Glomerular visceral epithelial cell (primary cell): Measurements from ENCODE around the gene PCCA.

Experiments
- DNase-seq: peaks from one replicate; pipeline ENCODE4 v3.0.0-alpha.2; 2016; ENCODE audit errors: extremely low spot score

PCCA gene

GRCh38 chr13:100428986-100429385 is 340.1 kb downstream of the PCCA start:
- DNase-seq, result no peak

GRCh38 chr13:100432611-100433010 is 343.7 kb downstream of the PCCA start:
- no peak for DNase-seq

- DNase-seq, result no peak
Measured at GRCh38 chr13:100433475-100433874, 344.6 kb downstream of the PCCA start.

GRCh38 chr13:100434010-100434763 is 345.3 kb downstream of the PCCA start:
- peak; percentile 73 for DNase-seq

GRCh38 chr13:100436099-100436498 is 347.2 kb downstream of the PCCA start:
- DNase-seq, result no peak

- DNase-seq, result no peak
Measured at GRCh38 chr13:100438059-100438788, 349.3 kb downstream of the PCCA start.

GRCh38 chr13:100439247-100439970 is 350.5 kb downstream of the PCCA start:
- no peak for DNase-seq

- peak; percentile 60 for DNase-seq
Measured at GRCh38 chr13:100440751-100441425, 352.0 kb downstream of the PCCA start.

GRCh38 chr13:100442095-100442832 is 353.4 kb downstream of the PCCA start:
- no peak for DNase-seq

GRCh38 chr13:100443278-100443997 is 354.5 kb downstream of the PCCA start:
- DNase-seq, result no peak

GRCh38 chr13:100443998-100444328 is 355.1 kb downstream of the PCCA start:
- DNase-seq, result peak; percentile 78

GRCh38 chr13:100447831-100448230 is 358.9 kb downstream of the PCCA start:
- DNase-seq, result no peak

GRCh38 chr13:100451923-100452322 is 363.0 kb downstream of the PCCA start:
- DNase-seq, result no peak

GRCh38 chr13:100454876-100455275 is 366.0 kb downstream of the PCCA start:
- peak; percentile 20 for DNase-seq

- DNase-seq, result no peak
Measured at GRCh38 chr13:100458673-100459072, 369.8 kb downstream of the PCCA start.

GRCh38 chr13:100459747-100460146 is 370.9 kb downstream of the PCCA start:
- no peak for DNase-seq

GRCh38 chr13:100460266-100460665 is 371.4 kb downstream of the PCCA start:
- DNase-seq, result no peak

- DNase-seq, result no peak
Measured at GRCh38 chr13:100460791-100461190, 371.9 kb downstream of the PCCA start.

- no peak for DNase-seq
Measured at GRCh38 chr13:100461309-100462030, 372.6 kb downstream of the PCCA start.

GRCh38 chr13:100464006-100464405 is 375.1 kb downstream of the PCCA start:
- no peak for DNase-seq
